NCI-H82 treated with DMSO at 0.1 percent for 48 hours (cell line): ENCODE data around the gene TADA2B.

ENCODE experiments used
- DNase-seq: peaks from one replicate; lab custom pipeline; 2025; ENCODE audit not compliant: unreplicated experiment; lab: John Stamatoyannopoulos, UW

Gene TADA2B

GRCh38 chr4:7017446-7018048, 25.6 kb upstream of the TADA2B start:
- DNase-seq, result no peak

GRCh38 chr4:7018281-7018680, 24.9 kb upstream of the TADA2B start:
- DNase-seq, result no peak

GRCh38 chr4:7019367-7019766, 23.8 kb upstream of the TADA2B start:
- DNase-seq, result no peak

- DNase-seq, result no peak
Measured at GRCh38 chr4:7020290-7020689, 22.9 kb upstream of the TADA2B start.

- no peak for DNase-seq
Measured at GRCh38 chr4:7020856-7021255, 22.3 kb upstream of the TADA2B start.

- no peak for DNase-seq
Measured at GRCh38 chr4:7021355-7021754, 21.8 kb upstream of the TADA2B start.

GRCh38 chr4:7021930-7022664, 21.1 kb upstream of the TADA2B start:
- DNase-seq, result no peak

GRCh38 chr4:7023486-7023885, 19.7 kb upstream of the TADA2B start:
- DNase-seq, result no peak

GRCh38 chr4:7023901-7024300, 19.3 kb upstream of the TADA2B start:
- no peak for DNase-seq

- DNase-seq, result no peak
Measured at GRCh38 chr4:7024336-7024890, 18.8 kb upstream of the TADA2B start.

- DNase-seq, result no peak
Measured at GRCh38 chr4:7025040-7025602, 18.1 kb upstream of the TADA2B start.

- no peak for DNase-seq
Measured at GRCh38 chr4:7026107-7026506, 17.1 kb upstream of the TADA2B start.

- DNase-seq, result no peak
Measured at GRCh38 chr4:7027284-7027683, 15.9 kb upstream of the TADA2B start.

GRCh38 chr4:7027913-7028312, 15.3 kb upstream of the TADA2B start:
- DNase-seq, result no peak

GRCh38 chr4:7029212-7029611, 14.0 kb upstream of the TADA2B start:
- no peak for DNase-seq

- no peak for DNase-seq
Measured at GRCh38 chr4:7029921-7030320, 13.3 kb upstream of the TADA2B start.

- DNase-seq, result no peak
Measured at GRCh38 chr4:7030856-7031255, 12.3 kb upstream of the TADA2B start.

GRCh38 chr4:7031558-7032449, 11.4 kb upstream of the TADA2B start:
- DNase-seq, result no peak

- no peak for DNase-seq
Measured at GRCh38 chr4:7032596-7032995, 10.6 kb upstream of the TADA2B start.

- no peak for DNase-seq
Measured at GRCh38 chr4:7034262-7035081, 8.7 kb upstream of the TADA2B start.
